GM06990 (cell line): ENCODE results near the gene AHRR.
A peak's percentile ranks its signal among the peaks of the same experiment; 100 is the strongest.
"Not testable (repeated sequence)": the region's sequence is repeated elsewhere in the genome, so short reads cannot be mapped to it uniquely, and the experiment has no call there.

Source experiments
- DNase-seq: peaks from one replicate; pipeline ENCODE4 v3.0.0-alpha.2; 2011; ENCODE audit not compliant: insufficient read length; ENCODE audit errors: extremely low read depth
- H3K27me3 ChIP-seq: replicated peaks from 2 replicates; pipeline ENCODE4 v1.6.0; 2011; ENCODE audit warnings: low read length; ENCODE audit not compliant: control insufficient read depth, insufficient read depth
- H3K36me3 ChIP-seq: 2 replicates; pipeline ENCODE4 v1.5.1; 2011; ENCODE audit warnings: low read length; ENCODE audit not compliant: control insufficient read depth, insufficient read depth
- H3K4me3 ChIP-seq: replicated peaks from 2 replicates; pipeline ENCODE4 v1.5.1; 2011; ENCODE audit warnings: low read depth, mild to moderate bottlenecking, control low read depth, low read length
- TF ChIP-seq, protein P1 (sequence below): IDR thresholded peaks from 2 replicates; pipeline ENCODE4 v1.5.1; 2011; ENCODE audit warnings: low read length, control low read depth, mild to moderate bottlenecking, inconsistent platforms; ENCODE audit not compliant: insufficient read depth, poor library complexity, severe bottlenecking

The AHRR gene

GRCh38 chr5:398475-399295 lies 77.2 kb downstream of the AHRR start:
- no peak for DNase-seq
- TF ChIP-seq, protein P1, sequence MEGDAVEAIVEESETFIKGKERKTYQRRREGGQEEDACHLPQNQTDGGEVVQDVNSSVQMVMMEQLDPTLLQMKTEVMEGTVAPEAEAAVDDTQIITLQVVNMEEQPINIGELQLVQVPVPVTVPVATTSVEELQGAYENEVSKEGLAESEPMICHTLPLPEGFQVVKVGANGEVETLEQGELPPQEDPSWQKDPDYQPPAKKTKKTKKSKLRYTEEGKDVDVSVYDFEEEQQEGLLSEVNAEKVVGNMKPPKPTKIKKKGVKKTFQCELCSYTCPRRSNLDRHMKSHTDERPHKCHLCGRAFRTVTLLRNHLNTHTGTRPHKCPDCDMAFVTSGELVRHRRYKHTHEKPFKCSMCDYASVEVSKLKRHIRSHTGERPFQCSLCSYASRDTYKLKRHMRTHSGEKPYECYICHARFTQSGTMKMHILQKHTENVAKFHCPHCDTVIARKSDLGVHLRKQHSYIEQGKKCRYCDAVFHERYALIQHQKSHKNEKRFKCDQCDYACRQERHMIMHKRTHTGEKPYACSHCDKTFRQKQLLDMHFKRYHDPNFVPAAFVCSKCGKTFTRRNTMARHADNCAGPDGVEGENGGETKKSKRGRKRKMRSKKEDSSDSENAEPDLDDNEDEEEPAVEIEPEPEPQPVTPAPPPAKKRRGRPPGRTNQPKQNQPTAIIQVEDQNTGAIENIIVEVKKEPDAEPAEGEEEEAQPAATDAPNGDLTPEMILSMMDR, result no peak
- no peaks in the 10 kb centered on the region for H3K27me3 ChIP-seq
- H3K36me3 ChIP-seq, result peaks cover 14% of the 10 kb centered on the region
- no peak overlapping the region for H3K4me3 ChIP-seq

GRCh38 chr5:399296-400281 lies 78.1 kb downstream of the AHRR start:
- peaks cover 11% of the 10 kb centered on the region for H3K36me3 ChIP-seq
- TF ChIP-seq, protein P1, result no peak
- peak; percentile 91 for DNase-seq
- no peaks in the 10 kb centered on the region for H3K27me3 ChIP-seq
- 0 out of 2 replicates have a peak overlapping the region, but pooled peaks have one; percentile 18 for H3K4me3 ChIP-seq

DNA sequence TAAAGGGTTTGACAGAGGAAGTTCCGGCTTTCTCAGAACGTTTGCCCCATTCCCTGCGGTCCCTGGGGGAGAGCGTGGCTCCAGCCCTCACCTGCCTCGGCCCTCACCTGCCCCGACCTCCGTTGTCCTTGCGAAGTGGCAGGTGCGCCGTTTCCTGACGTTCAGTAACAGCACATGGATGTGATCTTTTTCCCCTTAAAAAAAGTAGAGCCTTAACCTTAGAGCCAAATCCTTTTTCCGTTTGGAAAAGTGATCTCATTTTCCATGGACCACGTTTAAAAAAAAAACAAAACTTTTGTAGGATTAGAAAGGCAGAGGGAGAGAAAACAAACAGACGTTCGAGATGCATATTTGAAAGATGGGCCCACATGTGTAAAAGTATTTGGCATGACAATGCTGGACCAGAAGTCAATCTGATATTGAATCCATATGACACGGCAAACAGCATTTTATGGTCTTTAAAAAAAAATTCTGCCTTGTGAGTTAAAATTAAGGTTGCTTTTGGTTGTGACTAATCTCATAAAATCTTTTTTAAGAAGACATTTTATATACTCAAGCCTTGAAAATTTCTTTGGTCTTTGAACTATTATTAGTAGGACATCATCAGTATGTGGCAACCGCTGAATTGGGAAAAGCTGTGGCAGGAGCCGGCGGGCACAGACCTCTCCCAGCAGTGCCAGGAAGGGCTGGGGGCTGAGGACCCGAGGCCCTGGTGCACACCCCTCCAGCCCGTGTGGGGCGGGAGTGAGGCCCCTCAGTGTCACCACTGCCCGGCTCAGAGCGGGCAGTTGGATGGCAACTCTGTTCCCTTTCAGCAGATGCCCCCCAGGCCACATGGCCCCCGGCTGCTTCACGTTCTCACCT lies 79.0 kb downstream of the AHRR start:
- H3K4me3 ChIP-seq, result 0 out of 2 replicates have a peak overlapping the region, but pooled peaks have one; percentile 18
- peaks cover 11% of the 10 kb centered on the region for H3K36me3 ChIP-seq
- DNase-seq, result no peak
- H3K27me3 ChIP-seq, result no peaks in the 10 kb centered on the region
- TF ChIP-seq, protein P1, result no peak

DNA sequence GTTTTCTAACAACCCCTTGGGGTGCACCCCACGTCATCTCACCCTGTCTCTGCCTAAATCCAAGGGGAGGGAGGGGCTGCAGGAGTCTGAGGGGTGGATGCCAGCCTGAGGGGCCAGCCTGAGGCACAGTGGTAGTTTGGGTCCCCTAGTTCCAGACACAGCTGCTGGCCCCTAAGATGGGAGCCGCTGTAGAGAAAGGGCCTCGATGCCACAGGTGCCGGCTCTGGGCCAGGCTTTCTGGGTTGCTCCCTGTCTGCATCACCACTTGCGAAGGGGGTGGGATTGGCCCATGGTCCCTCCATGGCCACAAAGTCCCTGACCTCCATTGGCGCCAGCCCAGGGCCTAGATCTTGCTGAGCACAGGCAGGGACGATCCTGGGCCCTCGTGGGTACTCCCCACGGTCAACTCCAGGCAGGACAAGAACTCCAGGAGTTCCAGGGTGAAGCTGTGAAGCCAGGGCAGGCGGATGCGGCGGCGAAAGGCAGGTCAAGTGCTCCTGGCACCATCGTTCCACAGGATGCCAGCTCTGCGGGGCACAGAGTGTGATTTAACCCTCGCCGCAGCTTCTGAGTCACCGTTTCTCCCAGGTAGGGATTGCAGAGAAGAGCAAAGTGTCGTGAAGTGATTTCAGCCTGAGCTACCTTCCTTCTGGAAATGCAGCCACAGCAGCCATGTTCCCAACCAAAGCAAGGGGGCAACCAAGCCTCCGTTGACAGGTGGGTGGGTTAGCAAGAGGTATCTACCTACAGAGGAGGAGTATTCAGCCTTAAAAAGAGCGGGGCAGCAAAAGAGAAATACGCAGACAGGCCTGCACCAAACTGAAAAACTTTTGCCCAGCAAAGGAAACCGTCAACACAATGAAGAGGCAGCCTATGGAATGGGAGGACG lies 79.9 kb downstream of the AHRR start:
- peaks cover 9% of the 10 kb centered on the region for H3K36me3 ChIP-seq
- no peaks in the 10 kb centered on the region for H3K27me3 ChIP-seq
- no peak overlapping the region for H3K4me3 ChIP-seq
- no peak for DNase-seq
- TF ChIP-seq, protein P1, result no peak

- not testable (repeated sequence) for H3K4me3 ChIP-seq, H3K36me3 ChIP-seq, DNase-seq, H3K27me3 ChIP-seq
Measured at GRCh38 chr5:402219-402614, 80.7 kb downstream of the AHRR start.
